IMR-90 (cell line): ENCODE results near the gene MGA.

Experiments
- BHLHE40 ChIP-seq: fragments of 150-350 bp; IDR thresholded peaks from 2 replicates; pipeline ENCODE4 v1.6.1; 2016; ENCODE audit warnings: mild to moderate bottlenecking, low read depth, low read length
- CTCF ChIP-seq: conservative IDR thresholded peaks from 2 replicates; pipeline ENCODE4 v1.5.1; 2012; ENCODE audit warnings: mild to moderate bottlenecking, low read depth, low read length, improper control_type of control experiment
- MAZ ChIP-seq: IDR thresholded peaks from 2 replicates; pipeline ENCODE4 v1.6.1; 2012; ENCODE audit warnings: low read depth, mild to moderate bottlenecking, low read length, improper control_type of control experiment, moderate library complexity, borderline replicate concordance
- NFE2L2 ChIP-seq: fragments of 150-350 bp; IDR thresholded peaks from 2 replicates; pipeline ENCODE4 v1.6.1; 2016; ENCODE audit warnings: low read depth, mild to moderate bottlenecking, low read length
- POLR2A ChIP-seq: IDR thresholded peaks from 2 replicates; pipeline ENCODE4 v1.6.1; 2012; ENCODE audit warnings: mild to moderate bottlenecking, low read depth, low read length
- RAD21 ChIP-seq: IDR thresholded peaks from 2 replicates; pipeline ENCODE4 v1.6.1; 2012; ENCODE audit warnings: low read length, improper control_type of control experiment
- USF2 ChIP-seq: fragments of 150-350 bp; IDR thresholded peaks from 2 replicates; pipeline ENCODE4 v1.6.1; 2017; ENCODE audit warnings: mild to moderate bottlenecking, antibody characterized with exemption, low read length, low read depth

GRCh38 chr15:41794081-41794480, 133.9 kb downstream of the MGA start:
- TF ChIP-seq CTCF = no peak
- no peak for TF ChIP-seq USF2
- no peak for TF ChIP-seq RAD21
- TF ChIP-seq POLR2A = no peak
- no peak for TF ChIP-seq NFE2L2
- TF ChIP-seq MAZ = no peak
- no peak for TF ChIP-seq BHLHE40
